Lung (tissue), 12 donors: ENCODE measurements around the gene USP24. TPM values are rescaled to one million over a fixed set of nuclear protein-coding genes. Genes with fewer than 3 reads are reported as not detected.

ENCODE experiments used
- ATAC-seq: fragments of 200-7000 bp; cut with Tn5 transposase; one replicate; pipeline ENCODE4 v1.9.1; 2020; ENCODE audit warnings: moderate number of reproducible peaks; ENCODE audit not compliant: insufficient read depth, low FRiP score
- DNase-seq, 3 donors: peaks; one replicate each; pipeline ENCODE4 v3.0.0-alpha.2; 2013 to 2017
- H3K27ac ChIP-seq, 2 donors: one replicate each; pipeline ENCODE4 v1.5.1; 2013; ENCODE audit warnings: mild to moderate bottlenecking in 2 of 2, moderate library complexity in 2 of 2, control low read depth in 1 of 2, inconsistent platforms in 1 of 2, low read depth in 1 of 2, low read length in 1 of 2
- H3K27me3 ChIP-seq, 3 donors: one replicate each; pipeline ENCODE4 v1.5.1; 2013; ENCODE audit warnings: low read length in 2 of 3; ENCODE audit not compliant: control insufficient read depth in 3 of 3, insufficient read depth in 3 of 3
- H3K36me3 ChIP-seq, 4 donors: one replicate each; pipeline ENCODE4 v1.5.1; 2013; ENCODE audit warnings: low read length in 4 of 4, mild to moderate bottlenecking in 1 of 4, moderate library complexity in 1 of 4; ENCODE audit not compliant: control insufficient read depth in 4 of 4, insufficient read depth in 4 of 4
- H3K4me1 ChIP-seq, 5 donors: one replicate each; pipeline ENCODE4 v1.5.1; 2013; ENCODE audit warnings: low read length in 5 of 5, mild to moderate bottlenecking in 2 of 5, moderate library complexity in 1 of 5; ENCODE audit not compliant: control insufficient read depth in 5 of 5, insufficient read depth in 5 of 5
- H3K4me3 ChIP-seq: one replicate; pipeline ENCODE4 v1.5.1; 2013; ENCODE audit warnings: mild to moderate bottlenecking, control low read depth, moderate library complexity
- H3K9ac ChIP-seq, 2 donors: one replicate each; pipeline ENCODE4 v1.5.1; 2013; ENCODE audit warnings: low read length in 2 of 2, control low read depth in 1 of 2; ENCODE audit not compliant: insufficient read depth in 1 of 2
- H3K9me3 ChIP-seq, 4 donors: one replicate each; pipeline ENCODE4 v1.5.1; 2013; ENCODE audit warnings: low read length in 3 of 4, mild to moderate bottlenecking in 1 of 4, moderate library complexity in 1 of 4; ENCODE audit not compliant: control insufficient read depth in 4 of 4, insufficient read depth in 3 of 4
- CTCF ChIP-seq: IDR thresholded peaks from 2 replicates; pipeline ENCODE4 v1.5.1; 2012; ENCODE audit warnings: mild to moderate bottlenecking; ENCODE audit errors: control extremely low read depth, extremely low read depth
- WGBS, 2 donors: extraction: QIAGEN DNeasy Blood & Tissue Kit; methylation state at CpG; one replicate each; pipeline ENCODE4 v1.1.7; 2013; 5-methylcytosine and 5-hydroxymethylcytosine counted together
- polyA plus RNA-seq, 2 donors: library from polyadenylated mRNA; stranded (reverse); fragments of 200-250 nt; gene quantifications; one replicate each; pipeline ENCODE4 v1.2.1, GENCODE V29; 2013
- total RNA-seq, 2 donors: library from RNA; depleted of rRNA in 1 of 2; stranded (reverse); fragments of >200 nt in 1 of 2; gene quantifications; one replicate each; pipeline ENCODE4 v1.2.1, GENCODE V29; 2014 to 2021
- donor health status: control.
- donor health status: control.
- donor health status: Bipolar disorder and iron deficiency.
- donor health status: healthy.
- donor health status: DM: yes; HTN: yes; CAD: no.

Gene USP24
- total and polyA plus RNA-seq, 4 donors: 7.8 to 77.8 (median 23.6) TPM

- Histone ChIP-seq H3K9me3 (no peaks in the 10 kb centered on the region), H3K36me3 (peaks cover 49 to 56% (median 55%) of the 10 kb centered on the region in 4 donors), H3K9ac (no peak overlapping the region), H3K27me3 (no peaks in the 10 kb centered on the region), H3K4me3 (no peak overlapping the region), H3K27ac (no peak overlapping the region), H3K4me1 (peaks cover 0 to 6% (median 0%) of the 10 kb centered on the region in 5 donors)
- TF ChIP-seq CTCF: no peak
- ATAC-seq (no peak), DNase-seq (no peak)
- 31 to 68% methylated on average over 4 of the region's 4 CpGs for WGBS, 2 donors
Observed at GRCh38 chr1:55088413-55088812, 126.8 kb downstream of the USP24 start.

GRCh38 chr1:55087439-55087838 is 127.7 kb downstream of the USP24 start:
- H3K9ac ChIP-seq: no peak overlapping the region
- no peaks in the 10 kb centered on the region for H3K9me3 ChIP-seq
- WGBS, 2 donors: 89 to 92% methylated on average over 3 of the region's 3 CpGs
- H3K4me1 ChIP-seq: peaks cover 0 to 6% (median 0%) of the 10 kb centered on the region in 5 donors
- no peaks in the 10 kb centered on the region for H3K27me3 ChIP-seq
- DNase-seq (no peak), ATAC-seq (no peak)
- H3K36me3 ChIP-seq: peaks cover 47 to 56% (median 53%) of the 10 kb centered on the region in 4 donors
- H3K27ac ChIP-seq: no peak overlapping the region
- TF ChIP-seq CTCF: no peak
- H3K4me3 ChIP-seq: no peak overlapping the region

GRCh38 chr1:55084257-55084656 is 130.9 kb downstream of the USP24 start:
- WGBS, 2 donors: 87 to 90% methylated on average over 7 of the region's 7 CpGs
- DNase-seq (peak in 2 of 3 donors; percentile 14 to 17), ATAC-seq (no peak)
- no peaks in the 10 kb centered on the region for H3K9me3 ChIP-seq
- peaks cover 0 to 6% (median 0%) of the 10 kb centered on the region in 5 donors for H3K4me1 ChIP-seq
- no peak overlapping the region for H3K9ac ChIP-seq
- H3K4me3 ChIP-seq: no peak overlapping the region
- H3K27ac ChIP-seq: no peak overlapping the region
- H3K36me3 ChIP-seq: peaks cover 47 to 60% (median 50%) of the 10 kb centered on the region in 4 donors
- H3K27me3 ChIP-seq: no peaks in the 10 kb centered on the region
- no peak for TF ChIP-seq CTCF

GRCh38 chr1:55081905-55082296 is 133.3 kb downstream of the USP24 start:
- no peak for DNase-seq
- peaks cover 35 to 51% (median 44%) of the 10 kb centered on the region in 4 donors for H3K36me3 ChIP-seq
- H3K9me3 ChIP-seq: no peaks in the 10 kb centered on the region
- no peak for TF ChIP-seq CTCF
- H3K9ac ChIP-seq: no peak overlapping the region
- no peak overlapping the region for H3K27ac ChIP-seq
- 58 to 67% methylated on average over 2 of the region's 2 CpGs for WGBS, 2 donors
- H3K4me3 ChIP-seq: no peak overlapping the region
- peaks cover 0 to 4% (median 0%) of the 10 kb centered on the region in 5 donors for H3K4me1 ChIP-seq
- ATAC-seq: no peak
- no peaks in the 10 kb centered on the region for H3K27me3 ChIP-seq
